SK-N-MC (cell line): ENCODE results near the gene ADAMTS17.

Source experiments
- EZH2 ChIP-seq: fragments of 200-600 bp; sonication (generic); IDR thresholded peaks from one replicate; pipeline ENCODE4 v1.6.1; 2017; ENCODE audit warnings: antibody characterized with exemption
- FOXP2 ChIP-seq: optimal IDR thresholded peaks from 2 replicates; pipeline ENCODE3; 2011; ENCODE audit warnings: mild to moderate bottlenecking, moderate library complexity; ENCODE audit not compliant: insufficient read depth; ENCODE audit errors: extremely low read length, control extremely low read depth
- POLR2AphosphoS5 ChIP-seq: IDR thresholded peaks from 2 replicates; pipeline ENCODE4 v1.6.1; 2012; ENCODE audit warnings: mild to moderate bottlenecking, low read depth, low read length, borderline replicate concordance

DNA sequence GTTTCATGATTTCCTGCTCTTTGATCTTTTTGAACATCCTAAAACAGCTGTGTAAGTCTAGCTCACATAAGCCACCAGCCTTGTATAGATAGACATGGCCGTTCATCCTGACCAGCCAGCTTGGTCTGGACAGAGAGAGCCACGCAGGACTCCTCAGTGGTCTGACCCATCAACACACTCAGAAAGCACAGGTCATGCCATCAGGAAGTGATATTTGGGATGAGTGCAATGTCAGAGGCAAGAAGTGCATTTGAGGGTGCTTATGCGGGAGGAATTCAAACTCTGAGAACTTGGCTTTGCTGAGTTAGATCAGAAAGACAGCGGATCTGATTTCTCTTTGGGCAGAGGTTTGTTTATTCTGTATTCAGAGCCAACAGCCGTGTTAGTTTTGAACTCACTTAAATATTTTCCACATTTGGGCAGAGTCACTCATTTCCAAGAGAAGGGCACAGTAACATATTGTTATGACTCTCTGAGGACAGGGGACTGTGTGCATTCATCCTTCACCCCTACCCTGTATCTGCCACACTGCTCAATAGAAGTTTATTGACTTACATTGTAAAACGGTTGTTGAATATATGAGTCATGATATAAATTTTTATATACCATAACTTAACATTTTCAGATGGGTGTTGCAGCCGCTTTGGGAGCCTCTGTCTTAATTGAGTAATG is 383.2 kb downstream of the ADAMTS17 start:
- TF ChIP-seq POLR2AphosphoS5 (no peak), EZH2 (no peak), FOXP2 (no peak)
